Memory B cell (primary cell): ENCODE measurements around the gene NRTN.
A peak's percentile ranks its signal among the peaks of the same experiment; 100 is the strongest.
"Not testable (repeated sequence)": the region's sequence is repeated elsewhere in the genome, so short reads cannot be mapped to it uniquely, and the experiment has no call there.

Source experiments
- ATAC-seq: fragments of 150-1000 bp; cut with Tn5 transposase; 2 replicates; pipeline ENCODE4 v1.10.0; 2021; ENCODE audit warnings: low read depth, mild to moderate bottlenecking, moderate library complexity
- DNase-seq, 2 donors: peaks; one replicate each; pipeline ENCODE4 v3.0.0; 2022; ENCODE audit warnings: low spot score in 2 of 2
- H3K27ac Mint-ChIP-seq: one replicate; pipeline ENCODE4 v1.8.0; 2022; ENCODE audit warnings: mild to moderate bottlenecking, moderate library complexity, mixed read lengths
- H3K27me3 Mint-ChIP-seq: one replicate; pipeline ENCODE4 v1.8.0; 2022; ENCODE audit warnings: mixed read lengths
- H3K36me3 Mint-ChIP-seq: one replicate; pipeline ENCODE4 v1.8.0; 2022; ENCODE audit warnings: mild to moderate bottlenecking, mixed read lengths
- H3K4me1 Mint-ChIP-seq: one replicate; pipeline ENCODE4 v1.8.0; 2022; ENCODE audit warnings: mixed read lengths
- H3K4me3 Mint-ChIP-seq: one replicate; pipeline ENCODE4 v1.8.0; 2022; ENCODE audit warnings: mild to moderate bottlenecking, moderate library complexity, mixed read lengths
- H3K9me3 Mint-ChIP-seq: one replicate; pipeline ENCODE4 v1.8.0; 2022; ENCODE audit warnings: mixed read lengths

Gene NRTN

DNA sequence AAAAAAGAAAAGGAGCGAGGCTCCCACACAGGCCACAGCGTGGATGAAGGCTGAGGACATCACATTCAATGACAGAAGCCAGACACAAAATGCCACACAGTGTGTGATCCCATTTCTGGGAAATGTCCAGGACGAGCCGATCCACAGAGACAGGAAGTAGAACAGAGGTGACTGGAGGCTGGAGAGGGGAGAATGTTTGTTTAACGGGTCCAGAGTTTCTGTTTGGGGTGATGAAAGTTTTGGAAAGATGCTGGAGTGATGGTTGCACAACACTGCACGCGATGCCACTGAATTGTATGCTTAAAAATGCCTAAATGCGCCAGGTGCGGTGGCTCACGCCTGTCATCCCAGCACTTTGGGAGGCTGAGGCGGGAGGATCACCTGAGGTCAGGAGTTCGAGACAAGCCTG is 66.1 kb downstream of the NRTN start:
- Mint-ChIP-seq H3K4me1 (no peaks in the 10 kb centered on the region), H3K36me3 (no peaks in the 10 kb centered on the region), H3K27ac (no peak overlapping the region), H3K9me3 (no peaks in the 10 kb centered on the region), H3K4me3 (no peak overlapping the region), H3K27me3 (peaks cover 11% of the 10 kb centered on the region)
- DNase-seq (no peak), ATAC-seq (no peak)

DNA sequence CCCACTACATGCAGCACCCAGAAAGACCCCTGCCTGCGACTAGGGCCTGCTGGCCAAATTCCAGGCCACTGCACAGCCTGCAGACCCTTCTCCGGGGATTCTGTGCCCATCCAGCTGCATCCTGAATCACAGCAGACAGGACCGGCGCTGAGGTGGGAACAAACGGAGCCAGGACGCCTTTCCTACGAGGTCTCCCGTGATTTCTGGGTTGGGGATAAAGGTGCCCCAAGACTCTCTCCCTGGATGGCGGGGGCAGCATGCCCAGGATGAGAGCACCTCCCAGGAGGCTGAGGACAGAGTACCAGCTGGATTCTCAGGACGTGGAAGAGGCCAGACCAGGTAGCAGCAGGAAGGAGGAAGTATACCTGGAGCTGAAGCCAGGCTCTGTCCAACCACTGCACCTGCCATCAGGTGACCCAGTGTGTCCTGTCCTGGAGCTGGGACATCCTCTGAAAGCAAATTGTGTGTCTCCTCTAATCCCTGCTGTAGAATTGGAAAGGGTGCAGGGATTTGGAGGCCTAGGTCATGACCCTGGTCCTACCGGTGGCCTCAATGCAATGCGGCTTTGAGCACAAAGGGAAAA is 68.8 kb downstream of the NRTN start:
- ATAC-seq (no peak), DNase-seq (no peak)
- Mint-ChIP-seq H3K9me3 (no peaks in the 10 kb centered on the region), H3K36me3 (no peaks in the 10 kb centered on the region), H3K4me3 (no peak overlapping the region), H3K4me1 (no peaks in the 10 kb centered on the region), H3K27ac (no peak overlapping the region), H3K27me3 (peaks cover 15% of the 10 kb centered on the region)

DNA sequence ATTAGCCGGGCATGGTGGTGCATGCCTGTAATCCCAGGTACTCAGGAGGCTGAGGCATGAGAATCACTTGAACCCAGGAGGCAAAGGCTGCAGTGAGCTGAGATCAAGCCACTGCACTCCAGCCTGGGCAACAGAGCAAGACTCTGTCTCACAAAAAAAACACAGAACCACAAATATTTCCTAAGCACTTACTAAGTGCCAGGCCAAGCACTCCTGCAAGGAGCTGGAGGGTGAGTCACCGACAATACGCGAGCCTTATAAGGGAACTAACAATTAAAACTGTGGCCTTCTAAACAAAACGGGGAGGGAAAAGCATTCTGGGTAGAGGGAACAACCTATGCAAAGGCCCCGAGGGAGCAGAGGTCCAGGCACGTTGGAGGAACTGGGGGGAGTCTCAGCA is 69.6 kb downstream of the NRTN start:
- not testable (repeated sequence) for H3K4me3 Mint-ChIP-seq, H3K36me3 Mint-ChIP-seq, ATAC-seq, H3K4me1 Mint-ChIP-seq, DNase-seq, H3K9me3 Mint-ChIP-seq
- Mint-ChIP-seq H3K27me3 (peaks cover 15% of the 10 kb centered on the region), H3K27ac (peak overlapping the region; percentile 76)

DNA sequence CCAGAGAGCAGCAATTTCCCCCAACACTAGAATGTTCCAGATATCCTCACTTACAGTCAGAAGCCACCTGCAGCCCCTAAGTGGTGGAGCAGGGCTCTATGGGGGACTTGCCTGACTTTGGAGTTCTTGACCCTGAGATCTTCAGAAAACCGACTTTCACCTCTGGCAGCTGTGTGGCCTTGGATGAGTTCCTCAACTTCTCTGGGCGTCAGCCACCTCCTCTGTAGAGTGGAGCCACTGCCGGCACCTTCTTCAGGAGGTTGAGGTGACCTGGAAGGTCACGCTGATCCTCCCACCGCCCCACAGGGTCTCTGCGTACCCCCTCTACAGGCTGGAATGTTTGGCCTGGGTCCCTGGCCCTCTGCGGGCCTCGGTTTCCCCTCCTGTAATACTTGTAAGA is 72.6 kb downstream of the NRTN start:
- no peaks in the 10 kb centered on the region for H3K4me1 Mint-ChIP-seq
- H3K27ac Mint-ChIP-seq = no peak overlapping the region
- no peak for ATAC-seq
- no peaks in the 10 kb centered on the region for H3K36me3 Mint-ChIP-seq
- peaks cover 14% of the 10 kb centered on the region for H3K27me3 Mint-ChIP-seq
- no peak for DNase-seq
- H3K9me3 Mint-ChIP-seq = no peaks in the 10 kb centered on the region
- no peak overlapping the region for H3K4me3 Mint-ChIP-seq

DNA sequence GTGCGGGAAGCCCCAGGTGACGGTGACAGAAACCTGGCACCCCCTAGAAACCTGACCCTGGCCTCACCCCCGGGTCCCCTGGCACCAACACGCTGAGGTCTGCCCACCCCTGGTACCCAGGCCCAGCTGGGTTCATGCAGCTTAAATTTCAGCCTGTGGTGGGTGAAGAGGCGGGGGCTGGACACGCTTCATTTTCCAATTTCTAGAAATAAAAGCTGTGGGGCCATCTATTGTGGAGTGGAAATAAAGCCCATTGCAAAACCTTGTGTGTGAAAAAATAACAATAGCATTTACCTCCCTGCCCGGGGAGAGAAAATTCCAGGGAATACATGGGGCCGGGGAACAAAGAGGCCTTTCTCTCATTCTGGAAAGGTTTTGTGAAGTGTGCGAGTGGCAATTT is 73.0 kb downstream of the NRTN start:
- Mint-ChIP-seq H3K4me1 (no peaks in the 10 kb centered on the region), H3K27me3 (peaks cover 16% of the 10 kb centered on the region), H3K27ac (no peak overlapping the region), H3K4me3 (no peak overlapping the region), H3K9me3 (no peaks in the 10 kb centered on the region), H3K36me3 (no peaks in the 10 kb centered on the region)
- DNase-seq (no peak), ATAC-seq (no peak)
